DOHH2 (cell line): ENCODE data around the gene FA2H.

Experiments used
- H3F3A ChIP-seq: fragments of 200-600 bp; sonication (generic), shearing (Covaris generic); 2 replicates; pipeline ENCODE4 v1.6.0; 2016; ENCODE audit warnings: antibody characterized with exemption, mild to moderate bottlenecking; ENCODE audit not compliant: control insufficient read depth, insufficient read depth
- H3K27ac ChIP-seq: fragments of 200-600 bp; sonication (generic); 2 replicates; pipeline ENCODE4 v1.5.1; 2014; ENCODE audit warnings: low read depth, mild to moderate bottlenecking, low read length, moderate library complexity
- H3K27me3 ChIP-seq: fragments of 200-600 bp; sonication (generic); 2 replicates; pipeline ENCODE4 v1.6.1; 2014; ENCODE audit warnings: mild to moderate bottlenecking, low read length, mixed read lengths; ENCODE audit not compliant: control insufficient read depth
- H3K36me3 ChIP-seq: fragments of 200-600 bp; sonication (generic); 2 replicates; pipeline ENCODE4 v1.6.1; 2014; ENCODE audit warnings: mild to moderate bottlenecking, low read length, moderate library complexity, mixed read lengths; ENCODE audit not compliant: control insufficient read depth
- H3K4me1 ChIP-seq: fragments of 200-600 bp; sonication (generic); 2 replicates; pipeline ENCODE4 v1.6.1; 2014; ENCODE audit warnings: mild to moderate bottlenecking, low read length, mixed read lengths; ENCODE audit not compliant: control insufficient read depth
- H3K4me2 ChIP-seq: fragments of 200-600 bp; sonication (generic); 2 replicates; pipeline ENCODE4 v1.6.0; 2014; ENCODE audit warnings: mild to moderate bottlenecking, low read length, moderate library complexity
- H3K4me3 ChIP-seq: fragments of 200-600 bp; sonication (generic); 2 replicates; pipeline ENCODE4 v1.5.1; 2014; ENCODE audit warnings: mild to moderate bottlenecking, low read length, mixed read lengths
- H3K79me2 ChIP-seq: fragments of 200-600 bp; sonication (generic); 2 replicates; pipeline ENCODE4 v1.6.1; 2014; ENCODE audit warnings: mild to moderate bottlenecking, low read length, mixed read lengths; ENCODE audit not compliant: control insufficient read depth
- H3K9me2 ChIP-seq: fragments of 200-600 bp; sonication (generic); replicated peaks from 2 replicates; pipeline ENCODE4 v1.6.1; 2014; ENCODE audit warnings: mild to moderate bottlenecking, low read length, mixed read lengths; ENCODE audit not compliant: control insufficient read depth
- H3K9me3 ChIP-seq: fragments of 200-600 bp; sonication (generic); 2 replicates; pipeline ENCODE4 v1.6.1; 2014; ENCODE audit warnings: antibody characterized with exemption, low read length, mixed read lengths; ENCODE audit not compliant: control insufficient read depth, insufficient read depth
- H4K20me1 ChIP-seq: fragments of 200-600 bp; sonication (generic); 2 replicates; pipeline ENCODE4 v1.6.0; 2014; ENCODE audit warnings: low read depth, mild to moderate bottlenecking, antibody characterized with exemption, low read length, moderate library complexity; ENCODE audit not compliant: control insufficient read depth, insufficient read depth
- CTCF ChIP-seq: fragments of 200-600 bp; sonication (generic); IDR thresholded peaks from one replicate; pipeline ENCODE4 v1.5.1; 2014; ENCODE audit warnings: antibody characterized with exemption, mild to moderate bottlenecking, low read depth, low read length; ENCODE audit not compliant: poor library complexity, severe bottlenecking
- EZH2phosphoT487 ChIP-seq: fragments of 200-600 bp; sonication (generic); IDR thresholded peaks from 2 replicates; pipeline ENCODE4 v1.6.1; 2017; ENCODE audit warnings: borderline replicate concordance, mild to moderate bottlenecking, antibody characterized with exemption, low read length, moderate library complexity, mixed read lengths

The FA2H gene

GRCh38 chr16:74751658-74752057, 23.0 kb downstream of the FA2H start:
- H3K9me3 ChIP-seq, result no peaks in the 10 kb centered on the region
- TF ChIP-seq CTCF (no peak), EZH2phosphoT487 (no peak)

GRCh38 chr16:74749291-74750055, 25.1 kb downstream of the FA2H start:
- H3K9me3 ChIP-seq, result no peaks in the 10 kb centered on the region
- H3K9me2 ChIP-seq, result no peaks in the 10 kb centered on the region
- H3K27ac ChIP-seq, result no peak overlapping the region
- no peaks in the 10 kb centered on the region for H3K4me1 ChIP-seq
- no peaks in the 10 kb centered on the region for H4K20me1 ChIP-seq
- H3K4me3 ChIP-seq, result no peak overlapping the region
- no peaks in the 10 kb centered on the region for H3K36me3 ChIP-seq
- H3K4me2 ChIP-seq, result no peak overlapping the region
- no peaks in the 10 kb centered on the region for H3F3A ChIP-seq
- H3K79me2 ChIP-seq, result no peaks in the 10 kb centered on the region
- TF ChIP-seq CTCF, result no peak
- TF ChIP-seq EZH2phosphoT487, result no peak
- H3K27me3 ChIP-seq, result no peaks in the 10 kb centered on the region

More at GRCh38 chr16:74751658-74752057, 23.0 kb downstream of the FA2H start:
- H3K4me2 ChIP-seq, result no peak overlapping the region
- H3K4me3 ChIP-seq, result no peak overlapping the region
- no peaks in the 10 kb centered on the region for H3K4me1 ChIP-seq
- H4K20me1 ChIP-seq, result no peaks in the 10 kb centered on the region
- no peaks in the 10 kb centered on the region for H3F3A ChIP-seq
- H3K36me3 ChIP-seq, result no peaks in the 10 kb centered on the region
- no peaks in the 10 kb centered on the region; the same call in 1 of the 2 replicates for H3K27me3 ChIP-seq
- H3K27ac ChIP-seq, result no peak overlapping the region
- H3K9me2 ChIP-seq, result no peaks in the 10 kb centered on the region
- H3K79me2 ChIP-seq, result no peaks in the 10 kb centered on the region

GRCh38 chr16:74748616-74749026, 26.0 kb downstream of the FA2H start:
- no peak for TF ChIP-seq CTCF
- TF ChIP-seq EZH2phosphoT487, result no peak
- Histone ChIP-seq H3K4me1 (no peaks in the 10 kb centered on the region), H3F3A (no peaks in the 10 kb centered on the region), H3K4me3 (no peak overlapping the region), H3K9me2 (no peaks in the 10 kb centered on the region), H4K20me1 (no peaks in the 10 kb centered on the region), H3K27me3 (no peaks in the 10 kb centered on the region), H3K4me2 (no peak overlapping the region), H3K9me3 (no peaks in the 10 kb centered on the region), H3K27ac (no peak overlapping the region), H3K36me3 (no peaks in the 10 kb centered on the region), H3K79me2 (no peaks in the 10 kb centered on the region)
